Inflammatory macrophage treated with lipopolysaccharide for 1 hour (primary cell): ENCODE measurements around the gene MITF.
"Not testable (repeated sequence)": the region's sequence is repeated elsewhere in the genome, so short reads cannot be mapped to it uniquely, and the experiment has no call there.

Experiments used
- DNase-seq, 2 donors: peaks; one replicate each; pipeline ENCODE4 v3.0.0-alpha.2; 2020 to 2022

The MITF gene

DNA sequence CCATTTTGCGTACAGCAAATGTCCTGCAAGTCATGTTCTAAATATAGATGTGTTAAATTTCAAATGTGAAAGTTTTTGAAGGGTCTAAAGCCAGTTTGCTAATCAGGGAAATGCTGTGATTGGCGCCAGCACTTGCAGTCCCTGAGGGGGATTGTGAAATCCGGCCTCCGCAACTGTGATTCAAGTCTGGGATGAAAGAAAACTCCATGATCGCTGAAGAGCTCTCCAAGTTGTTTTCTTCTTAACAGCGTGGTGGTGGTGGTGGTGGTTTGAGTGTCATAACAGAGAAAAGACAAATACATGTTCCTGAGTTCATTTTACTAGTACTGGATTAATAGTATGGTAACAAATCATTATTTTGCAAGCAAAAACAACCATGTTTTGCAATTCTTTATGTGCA is 51.8 kb downstream of the MITF start:
- DNase-seq, result peak; percentile 91 to 95

- peak; percentile 38 to 57 for DNase-seq
Observed at GRCh38 chr3:69791919-69792399, 52.7 kb downstream of the MITF start.

GRCh38 chr3:69796126-69796525 is 56.9 kb downstream of the MITF start:
- DNase-seq, result not testable (repeated sequence)

DNA sequence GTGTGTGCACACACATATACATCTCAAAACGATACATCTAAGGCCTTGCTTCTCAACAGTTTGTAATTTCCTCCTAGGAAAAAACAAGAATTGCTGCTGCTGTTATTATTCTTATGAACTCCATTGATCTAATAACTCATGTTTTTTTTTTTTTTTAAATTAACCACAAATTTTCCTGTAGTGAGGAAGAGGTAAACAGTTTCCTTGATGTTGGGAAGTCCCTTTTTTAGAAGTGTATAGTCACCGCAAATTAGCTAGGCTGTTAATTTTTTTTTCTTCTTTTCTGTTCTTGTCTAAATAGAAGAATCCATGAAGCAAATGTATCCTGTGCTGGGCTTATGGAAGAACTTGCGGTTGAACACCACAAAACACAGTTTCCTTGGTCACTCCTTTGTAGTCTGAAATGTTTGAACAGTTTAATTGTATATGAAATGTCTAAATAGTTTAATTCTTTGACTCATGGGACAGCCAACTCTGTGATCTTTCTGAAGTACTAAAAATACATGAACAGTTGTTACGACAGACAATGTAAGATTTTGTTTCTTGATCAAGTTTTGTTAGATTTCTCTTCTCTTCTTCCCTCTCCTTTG is 64.5 kb downstream of the MITF start:
- peak in 1 of 2 donors; percentile 37 for DNase-seq

DNA sequence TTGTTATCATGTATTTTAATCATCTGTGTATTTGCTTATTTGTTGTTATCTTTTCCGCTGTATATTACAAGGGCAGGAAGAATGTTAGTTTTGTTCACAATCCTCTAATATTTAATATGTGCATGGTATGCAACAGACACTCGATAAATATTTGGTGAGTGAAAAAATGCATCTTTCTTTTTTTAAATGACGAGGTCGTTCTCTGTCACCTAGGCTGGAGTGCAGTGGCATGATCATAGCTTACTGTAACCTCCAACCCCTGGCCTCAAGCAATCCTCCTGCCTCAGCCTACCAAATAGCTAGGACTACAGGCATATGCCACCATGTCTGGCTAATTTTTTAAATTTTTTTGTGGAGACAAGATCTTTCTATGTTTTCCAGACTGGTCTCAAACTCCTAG is 66.2 kb downstream of the MITF start:
- no peak for DNase-seq

- no peak for DNase-seq
Observed at GRCh38 chr3:69806735-69807438, 67.6 kb downstream of the MITF start.

- DNase-seq, result no peak
Observed at GRCh38 chr3:69807674-69808073, 68.4 kb downstream of the MITF start.

- DNase-seq, result peak in 1 of 2 donors; percentile 16
Observed at GRCh38 chr3:69809076-69809835, 70.0 kb downstream of the MITF start.

DNA sequence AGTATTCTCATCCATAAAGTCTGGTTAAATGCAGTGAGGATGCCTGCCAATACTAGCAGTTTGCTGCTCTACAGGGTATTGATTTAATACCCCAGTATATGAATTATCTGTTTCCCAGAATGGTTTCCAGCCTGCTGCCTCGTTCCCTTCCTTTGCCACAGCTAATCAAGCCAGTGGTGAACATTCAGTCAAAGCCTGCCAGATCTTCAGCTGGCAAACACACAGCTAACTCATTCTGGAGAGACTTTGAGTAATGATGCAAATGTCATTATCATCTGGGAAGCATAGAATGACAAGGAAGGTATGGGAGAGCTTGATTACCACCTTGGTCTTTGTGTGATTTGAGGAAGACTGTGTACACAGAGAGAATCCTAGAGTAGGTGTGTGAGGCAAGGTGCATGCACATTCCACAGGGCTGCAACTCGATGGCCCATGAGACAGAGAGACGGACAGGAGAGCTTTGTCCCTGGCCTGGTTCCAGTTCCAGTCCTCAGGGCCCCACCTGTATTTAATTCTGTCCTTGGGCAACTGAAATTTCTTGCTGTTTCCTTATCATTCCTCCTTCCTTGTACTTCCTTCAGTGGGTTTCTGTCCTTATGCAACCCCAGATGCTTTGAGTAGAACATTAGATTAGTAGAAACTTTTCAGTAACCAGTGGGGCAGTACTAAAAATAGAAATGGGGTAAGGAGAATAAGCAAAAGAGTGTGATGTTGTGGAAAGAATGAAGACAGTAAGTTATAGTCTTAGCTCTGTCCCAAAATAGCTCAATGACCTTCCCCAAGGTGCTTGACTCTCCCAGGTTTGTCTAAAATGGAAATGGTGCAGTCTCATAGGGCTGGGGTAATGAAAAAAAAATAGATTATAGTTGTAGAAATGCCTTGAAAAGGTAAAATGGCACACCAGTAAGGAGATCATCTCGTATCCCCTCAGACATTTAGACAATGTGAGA is 72.5 kb downstream of the MITF start:
- no peak for DNase-seq

DNA sequence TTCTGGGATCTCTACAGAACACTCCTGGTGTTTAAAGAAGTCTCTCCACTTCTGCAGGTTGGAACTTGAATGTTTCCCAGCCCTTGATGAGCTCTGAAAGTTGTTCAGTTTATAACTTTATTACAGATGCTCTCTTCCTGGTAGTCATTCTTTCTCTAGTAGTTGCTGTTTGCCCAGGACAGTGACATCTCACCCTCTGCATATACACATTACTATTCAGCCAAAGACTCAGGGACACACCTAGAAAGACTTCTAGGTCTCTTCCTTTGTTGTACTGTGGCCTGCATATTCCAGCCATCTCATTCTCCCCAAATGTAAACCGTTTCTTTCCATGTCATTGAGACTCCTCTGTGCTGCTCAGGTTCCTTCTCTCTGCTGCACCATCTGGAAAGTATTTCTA is 76.7 kb downstream of the MITF start:
- DNase-seq, result no peak

- peak in 1 of 2 donors; percentile 26 for DNase-seq
Observed at GRCh38 chr3:69817988-69818387, 78.7 kb downstream of the MITF start.

DNA sequence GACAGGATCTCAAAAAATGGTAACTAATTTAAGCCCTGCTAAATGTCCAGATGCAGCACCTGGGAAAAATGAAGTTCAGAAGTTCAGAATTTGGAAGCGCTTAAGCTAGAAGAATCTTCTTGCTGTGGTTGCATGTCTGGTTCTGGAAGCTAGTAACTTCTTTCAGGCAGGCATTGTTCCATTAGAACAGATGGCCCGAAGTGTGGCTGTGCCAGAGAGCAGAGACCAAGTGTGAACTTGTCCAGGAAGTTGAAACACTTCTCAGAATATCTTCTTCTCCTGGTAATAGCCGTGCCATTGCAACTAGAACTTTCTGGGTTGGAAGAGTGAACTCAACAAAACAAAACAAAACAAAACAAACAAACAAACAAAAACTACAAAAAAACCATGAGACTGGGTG is 80.0 kb downstream of the MITF start:
- no peak for DNase-seq

DNA sequence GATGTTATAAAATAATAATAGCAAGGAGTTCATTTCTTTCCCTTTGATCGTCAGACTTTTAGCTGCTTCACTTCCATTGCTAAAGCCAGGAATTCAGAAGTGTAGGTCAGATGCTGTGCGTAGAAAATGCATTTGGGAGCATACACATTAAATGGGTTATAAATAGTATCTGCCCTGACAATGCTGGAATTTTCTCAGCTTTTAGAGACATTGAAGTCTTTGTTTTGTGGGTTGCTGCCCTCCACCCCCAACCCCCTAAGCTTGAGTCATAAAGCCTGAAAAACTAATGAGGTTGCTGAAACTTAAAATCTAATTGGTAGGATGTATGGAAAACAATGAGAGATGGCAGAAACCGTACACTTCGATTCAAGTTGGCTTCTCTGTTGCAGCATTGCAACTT is 81.9 kb downstream of the MITF start:
- DNase-seq, result peak in 1 of 2 donors; percentile 19

- no peak for DNase-seq
Observed at GRCh38 chr3:69823743-69824142, 84.5 kb downstream of the MITF start.

DNA sequence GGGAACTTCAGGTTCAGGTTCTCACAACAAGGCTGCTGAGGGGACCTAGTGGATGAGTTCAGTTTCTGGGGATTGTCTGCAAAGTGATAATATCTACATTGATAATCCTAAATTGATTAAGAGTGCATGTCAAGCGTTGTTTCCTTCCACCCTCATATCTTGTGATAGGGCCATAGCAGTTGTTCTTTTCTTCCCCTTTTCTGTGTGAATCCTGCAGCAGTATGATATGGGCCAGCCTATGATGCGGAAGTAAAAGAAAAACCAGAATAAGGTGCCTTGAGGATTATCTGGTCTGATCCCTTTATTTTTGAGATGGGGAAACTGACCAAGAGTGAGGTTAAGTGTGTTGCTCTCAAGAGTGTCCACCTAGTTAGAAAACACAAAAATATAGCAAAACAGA is 86.2 kb downstream of the MITF start:
- DNase-seq, result peak; percentile 37 to 54

GRCh38 chr3:69827127-69827526 is 87.9 kb downstream of the MITF start:
- no peak for DNase-seq

GRCh38 chr3:69828817-69829216 is 89.6 kb downstream of the MITF start:
- DNase-seq, result no peak

DNA sequence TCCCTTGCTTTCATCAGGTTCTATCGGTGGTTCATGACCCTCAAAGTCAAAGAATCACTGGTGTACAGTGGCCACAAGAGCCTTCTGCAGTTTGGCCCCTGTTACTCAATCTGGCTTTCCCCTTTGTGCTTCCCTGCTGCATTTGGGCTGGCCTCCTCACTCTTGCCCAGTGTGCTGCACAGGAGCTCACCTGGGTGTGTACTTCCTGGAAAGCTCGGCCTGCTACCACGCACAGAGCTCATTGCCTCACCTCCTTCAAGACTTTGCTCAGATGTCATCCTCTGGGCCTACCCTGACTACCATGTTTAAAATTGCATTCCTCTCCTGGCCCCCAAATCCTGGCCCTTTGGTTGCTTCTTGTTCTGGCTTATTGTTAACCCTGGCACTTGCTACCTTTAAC is 90.9 kb downstream of the MITF start:
- DNase-seq, result no peak

DNA sequence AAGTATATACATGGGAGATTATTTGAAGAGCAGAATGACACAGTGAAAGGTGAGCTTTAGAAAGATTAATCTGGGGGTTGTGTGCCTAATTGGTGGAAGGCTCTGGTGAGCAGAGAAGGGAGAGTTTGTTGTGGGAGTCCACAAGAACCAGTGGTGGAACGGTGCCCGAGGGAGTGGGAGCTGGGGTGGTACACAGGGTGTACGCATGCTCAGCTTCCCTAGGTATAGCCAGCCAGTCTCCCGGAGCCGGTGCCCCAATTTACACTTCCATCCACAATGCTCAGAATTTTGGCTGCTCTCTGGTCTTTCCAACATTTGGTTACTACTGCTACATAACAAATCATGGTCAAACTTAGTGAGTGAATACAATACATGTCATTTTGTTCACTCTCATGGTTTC is 92.5 kb downstream of the MITF start:
- DNase-seq, result no peak

- no peak for DNase-seq
Observed at GRCh38 chr3:69833591-69833990, 94.3 kb downstream of the MITF start.

GRCh38 chr3:69838217-69838616 is 99.0 kb downstream of the MITF start:
- DNase-seq, result peak in 1 of 2 donors; percentile 39

DNA sequence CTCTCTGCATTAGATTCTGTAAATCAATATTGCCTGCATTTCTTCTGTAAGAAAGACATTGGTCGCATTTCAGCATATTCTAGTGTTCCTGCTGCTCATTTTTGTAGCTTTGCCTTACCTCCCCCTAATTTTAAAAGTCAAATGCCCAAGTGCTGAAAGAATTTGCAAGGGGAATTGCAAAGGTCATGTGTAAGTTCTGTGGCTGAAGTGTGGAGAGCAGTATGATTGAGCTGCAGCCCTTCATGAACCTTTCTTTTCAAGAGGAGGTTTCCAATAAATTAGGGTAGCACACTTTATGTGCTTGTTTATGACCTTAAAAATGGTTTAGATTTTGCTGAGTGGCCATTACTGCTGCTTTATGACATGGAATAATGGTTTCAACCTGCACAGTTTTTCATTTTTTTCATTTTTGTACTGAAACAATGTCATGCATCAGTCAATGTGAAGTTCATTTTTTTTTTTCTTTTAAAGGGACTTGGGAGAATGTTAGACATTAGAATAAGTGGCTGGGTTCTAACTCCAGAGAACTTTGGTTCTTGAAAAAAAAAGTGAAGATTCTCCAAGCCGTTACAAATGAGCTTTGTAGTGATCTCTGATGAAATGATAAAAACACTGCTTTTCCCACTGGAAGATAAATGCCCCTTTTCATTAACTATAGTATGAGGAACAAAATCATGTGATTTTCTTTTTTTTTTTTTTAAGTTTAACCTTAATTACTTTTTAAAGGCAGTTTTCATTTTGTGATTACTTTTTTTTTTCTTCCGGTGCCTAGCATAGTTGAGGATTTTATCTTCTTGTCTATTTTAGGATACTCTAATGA is 99.6 kb downstream of the MITF start:
- no peak for DNase-seq
